ENCODE results near the gene BARX1. TPM values are rescaled to one million over a fixed set of nuclear protein-coding genes. Genes with fewer than 3 reads are reported as not detected.

Gene BARX1
- total RNA-seq, 6 experiments from 2014 or later, result not detected

DNA sequence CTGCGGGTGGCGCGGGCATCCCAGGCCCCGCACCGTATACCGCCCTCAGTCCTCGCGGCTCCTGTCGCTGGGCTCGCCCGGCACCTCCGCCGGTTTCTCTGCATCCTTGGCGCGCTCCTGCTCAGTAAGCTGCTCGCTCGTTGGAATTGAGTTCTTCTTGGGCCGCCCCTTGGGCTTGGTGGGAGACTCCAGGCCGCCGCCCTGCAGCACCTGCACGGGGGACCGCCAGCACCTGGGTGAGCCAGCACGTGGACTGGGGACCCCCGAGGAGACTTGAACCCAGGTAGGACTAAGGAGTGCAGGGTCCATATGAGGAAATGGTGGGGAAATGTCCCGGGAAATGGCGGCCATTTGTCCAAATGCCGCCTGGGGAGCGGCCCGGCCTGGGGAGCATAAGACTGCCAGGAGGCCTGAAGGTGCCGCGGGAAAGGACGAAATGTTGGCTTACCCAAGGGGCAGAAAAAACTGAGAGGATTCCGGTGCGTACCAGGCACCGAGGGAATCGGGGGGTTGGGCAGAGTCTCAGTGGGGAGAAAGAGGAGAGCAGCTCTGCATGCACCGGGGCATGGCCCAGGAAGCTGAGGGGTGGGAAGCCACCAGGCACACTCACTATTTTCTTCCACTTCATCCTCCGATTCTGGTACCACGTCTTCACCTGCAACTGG, 2.9 kb downstream of the BARX1 start:
- Histone ChIP-seq H3K27ac (no peak overlapping the region), H3K4me3 (no peak overlapping the region), H3K4me1 (peaks cover 0 to 43% (median 4%) of the 10 kb centered on the region in 4 donors), H3K36me3 (no peaks in the 10 kb centered on the region), H3K27me3 (peaks cover 35 to 50% of the 10 kb centered on the region in 2 donors), H3K9me3 (no peaks in the 10 kb centered on the region)
- no peak for TF ChIP-seq POLR2A (IDR thresholded peaks at IDR 0.05)
- TF ChIP-seq, protein P1, sequence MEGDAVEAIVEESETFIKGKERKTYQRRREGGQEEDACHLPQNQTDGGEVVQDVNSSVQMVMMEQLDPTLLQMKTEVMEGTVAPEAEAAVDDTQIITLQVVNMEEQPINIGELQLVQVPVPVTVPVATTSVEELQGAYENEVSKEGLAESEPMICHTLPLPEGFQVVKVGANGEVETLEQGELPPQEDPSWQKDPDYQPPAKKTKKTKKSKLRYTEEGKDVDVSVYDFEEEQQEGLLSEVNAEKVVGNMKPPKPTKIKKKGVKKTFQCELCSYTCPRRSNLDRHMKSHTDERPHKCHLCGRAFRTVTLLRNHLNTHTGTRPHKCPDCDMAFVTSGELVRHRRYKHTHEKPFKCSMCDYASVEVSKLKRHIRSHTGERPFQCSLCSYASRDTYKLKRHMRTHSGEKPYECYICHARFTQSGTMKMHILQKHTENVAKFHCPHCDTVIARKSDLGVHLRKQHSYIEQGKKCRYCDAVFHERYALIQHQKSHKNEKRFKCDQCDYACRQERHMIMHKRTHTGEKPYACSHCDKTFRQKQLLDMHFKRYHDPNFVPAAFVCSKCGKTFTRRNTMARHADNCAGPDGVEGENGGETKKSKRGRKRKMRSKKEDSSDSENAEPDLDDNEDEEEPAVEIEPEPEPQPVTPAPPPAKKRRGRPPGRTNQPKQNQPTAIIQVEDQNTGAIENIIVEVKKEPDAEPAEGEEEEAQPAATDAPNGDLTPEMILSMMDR (IDR thresholded peaks at IDR 0.05), result no peak
- intact Hi-C loops (cut with DNase I), result no loop called here
- DNase-seq (no peak), ATAC-seq (no peak)
- 3% methylated on average over 24 of the region's 39 CpGs for WGBS (ENCODE audit: insufficient coverage, low coverage, low lambda C conversion rate, missing lambda C conversion rate)

- intact Hi-C loops (cut with DNase I), result no loop called here
- no peak overlapping the region for H3K4me3 ChIP-seq
- no peaks in the 10 kb centered on the region for H3K36me3 ChIP-seq
- no peak for TF ChIP-seq POLR2A (IDR thresholded peaks at IDR 0.05)
- TF ChIP-seq, protein P1 (IDR thresholded peaks at IDR 0.05), result no peak
- H3K27me3 ChIP-seq, result peaks cover 35 to 49% of the 10 kb centered on the region in 2 donors
- 4% methylated on average over 10 of the region's 39 CpGs for WGBS (ENCODE audit: insufficient coverage, low coverage, low lambda C conversion rate, missing lambda C conversion rate)
- no peaks in the 10 kb centered on the region for H3K9me3 ChIP-seq
- no peak for DNase-seq
- no peak overlapping the region for H3K27ac ChIP-seq
- peaks cover 0 to 43% (median 4%) of the 10 kb centered on the region in 4 donors for H3K4me1 ChIP-seq
- ATAC-seq, result no peak
These were observed 3.5 kb downstream of the BARX1 start for GRCh38 chr9:93951655-93952118.

DNA sequence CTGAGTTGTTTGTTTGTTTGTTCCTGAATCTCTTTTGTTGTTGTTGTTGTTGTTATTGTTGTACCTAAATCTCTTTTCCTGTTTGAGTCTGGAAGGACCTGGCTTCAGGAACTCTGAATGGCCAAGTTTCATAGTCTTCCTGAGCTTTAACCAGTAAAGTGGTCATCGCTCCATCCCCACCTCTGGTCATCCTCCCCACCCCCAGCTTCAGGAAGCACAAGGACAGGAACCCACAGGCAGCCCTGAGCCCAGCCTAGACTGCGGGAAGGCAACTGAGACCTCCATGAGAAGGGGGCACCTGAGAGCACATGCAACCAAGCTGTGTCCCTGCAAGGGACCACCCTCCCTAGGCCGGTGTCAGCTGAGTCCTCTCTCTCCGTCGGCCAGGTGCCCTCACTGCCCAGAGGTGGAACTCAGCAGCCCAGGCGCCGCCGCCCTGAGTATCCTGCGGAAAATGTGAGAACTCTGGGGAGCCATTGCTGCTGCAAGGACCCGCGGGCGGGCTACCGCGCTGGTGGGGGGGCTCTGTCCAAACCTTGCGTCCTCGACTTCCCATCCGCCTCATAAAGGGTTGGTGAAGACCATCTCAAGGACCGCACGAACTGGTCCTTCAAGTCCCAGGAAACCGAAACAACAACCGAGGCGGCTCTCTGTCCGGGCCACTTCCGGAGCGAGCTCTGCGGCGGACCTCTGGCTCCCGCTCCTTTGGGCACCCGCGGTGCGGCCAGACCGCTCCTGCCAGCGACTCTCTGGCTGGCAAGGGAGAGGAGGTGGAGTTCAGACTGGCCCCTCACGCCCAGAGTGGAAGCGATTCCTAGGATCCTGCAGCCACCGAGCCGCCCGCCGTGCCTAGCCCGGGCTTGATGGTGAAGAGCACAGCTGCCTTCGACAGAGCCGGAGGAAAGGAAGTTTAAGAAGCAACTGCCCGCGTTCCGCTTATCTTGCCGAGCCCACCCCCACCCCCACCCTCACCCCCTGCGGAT, 4.2 kb downstream of the BARX1 start:
- DNase-seq (peak in 2 of 3 donors; percentile 62), ATAC-seq (peak; percentile 66 to 80 (median 77))
- Histone ChIP-seq H3K4me1 (peaks cover 0 to 46% (median 4%) of the 10 kb centered on the region in 4 donors), H3K36me3 (no peaks in the 10 kb centered on the region), H3K9me3 (no peaks in the 10 kb centered on the region), H3K27ac (no peak overlapping the region), H3K4me3 (peak overlapping the region; percentile 22 to 52 (median 41)), H3K27me3 (peaks cover 28 to 53% of the 10 kb centered on the region in 2 donors)
- intact Hi-C loops (cut with DNase I), result no loop called here
- TF ChIP-seq POLR2A (IDR thresholded peaks at IDR 0.05), result no peak
- TF ChIP-seq, protein P1 (IDR thresholded peaks at IDR 0.05), result no peak
- WGBS (ENCODE audit: insufficient coverage, low coverage, low lambda C conversion rate, missing lambda C conversion rate), result 2% methylated on average over 32 of the region's 47 CpGs

GRCh38 chr9:93949694-93950449, 5.3 kb downstream of the BARX1 start:
- Histone ChIP-seq H3K27me3 (peaks cover 22 to 50% of the 10 kb centered on the region in 2 donors), H3K27ac (no peak overlapping the region), H3K4me1 (peaks cover 0 to 44% (median 4%) of the 10 kb centered on the region in 4 donors), H3K4me3 (no peak overlapping the region), H3K9me3 (no peaks in the 10 kb centered on the region), H3K36me3 (no peaks in the 10 kb centered on the region)
- ATAC-seq, result no peak
- no peak for DNase-seq
- 8% methylated on average over 8 of the region's 16 CpGs for WGBS (ENCODE audit: insufficient coverage, low coverage, low lambda C conversion rate, missing lambda C conversion rate)
- intact Hi-C loops (cut with DNase I), result no loop called here
- TF ChIP-seq, protein P1 (IDR thresholded peaks at IDR 0.05), result no peak
- TF ChIP-seq POLR2A (IDR thresholded peaks at IDR 0.05), result no peak

All from right lobe of liver (tissue), 6 donors.